Measurements from ENCODE around the gene ST13. TPM values are rescaled to one million over a fixed set of nuclear protein-coding genes. Genes with fewer than 3 reads are reported as not detected.
"Not testable (repeated sequence)": the region's sequence is repeated elsewhere in the genome, so short reads cannot be mapped to it uniquely, and the experiment has no call there.

The ST13 gene
- total RNA-seq, 1 donor: 231 TPM

- no peak overlapping the region for H3K27ac ChIP-seq (ENCODE audit: low read depth, low read length)
- H4K20me1 ChIP-seq (ENCODE audit: insufficient read depth, low read length): no peaks in the 10 kb centered on the region
- H3K27me3 ChIP-seq (ENCODE audit: insufficient read depth, low read length): no peaks in the 10 kb centered on the region
- no peaks in the 10 kb centered on the region for H3K4me1 ChIP-seq (ENCODE audit: insufficient read depth, low read length)
- H3K79me2 ChIP-seq (ENCODE audit: insufficient read depth, low read length): peaks cover 4% of the 10 kb centered on the region
- no peak for TF ChIP-seq CTCF (IDR thresholded peaks at IDR 0.05; ENCODE audit: extremely low read depth, low read depth, low read length)
- no peak overlapping the region for H2AFZ ChIP-seq (ENCODE audit: low read length)
- H3K9me3 ChIP-seq (ENCODE audit: low read depth, low read length): no peaks in the 10 kb centered on the region
- no peak overlapping the region for H3K4me3 ChIP-seq (ENCODE audit: insufficient read depth, low read length)
- H3K36me3 ChIP-seq (ENCODE audit: insufficient read depth, low read length): peaks cover 60% of the 10 kb centered on the region
- no peak for DNase-seq (ENCODE audit: insufficient read length, low spot score, missing footprints)
- no peak overlapping the region for H3K4me2 ChIP-seq (ENCODE audit: insufficient read depth, low read length)
These were observed 29.3 kb downstream of the ST13 start for GRCh38 chr22:40826984-40827741.

- H3K4me3 ChIP-seq (ENCODE audit: insufficient read depth, low read length); H4K20me1 ChIP-seq (ENCODE audit: insufficient read depth, low read length); DNase-seq (ENCODE audit: insufficient read length, low spot score, missing footprints); H3K4me1 ChIP-seq (ENCODE audit: insufficient read depth, low read length); H3K9me3 ChIP-seq (ENCODE audit: low read depth, low read length); H2AFZ ChIP-seq (ENCODE audit: low read length); H3K27me3 ChIP-seq (ENCODE audit: insufficient read depth, low read length); H3K79me2 ChIP-seq (ENCODE audit: insufficient read depth, low read length); H3K27ac ChIP-seq (ENCODE audit: low read depth, low read length); H3K4me2 ChIP-seq (ENCODE audit: insufficient read depth, low read length): not testable (repeated sequence)
- peaks cover 53% of the 10 kb centered on the region for H3K36me3 ChIP-seq (ENCODE audit: insufficient read depth, low read length)
These were observed 30.1 kb downstream of the ST13 start for GRCh38 chr22:40826292-40826691.

DNA sequence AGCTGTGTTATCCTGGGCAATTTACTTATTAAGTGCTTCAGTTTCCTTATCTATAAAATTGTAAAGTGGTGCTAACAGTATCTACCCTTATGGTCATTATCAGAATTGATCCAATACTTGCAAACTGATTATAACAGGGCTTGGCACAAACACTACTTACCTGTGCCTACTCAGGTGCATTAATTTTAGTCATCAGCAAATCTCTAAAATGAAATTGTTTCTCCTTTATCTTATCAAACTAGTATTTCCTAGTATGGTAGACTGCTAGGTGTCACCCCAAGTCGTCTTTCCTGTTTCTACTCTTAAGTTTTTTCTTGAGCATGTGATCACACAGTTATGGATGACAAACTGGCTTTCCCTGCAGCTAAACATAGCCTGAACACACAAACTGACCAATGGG is 33.0 kb downstream of the ST13 start:
- TF ChIP-seq CTCF (IDR thresholded peaks at IDR 0.05; ENCODE audit: extremely low read depth, low read depth, low read length): no peak
- Histone ChIP-seq H3K27ac (ENCODE audit: low read depth, low read length) (no peak overlapping the region), H2AFZ (ENCODE audit: low read length) (no peak overlapping the region), H3K4me2 (ENCODE audit: insufficient read depth, low read length) (no peak overlapping the region), H3K4me3 (ENCODE audit: insufficient read depth, low read length) (no peak overlapping the region), H4K20me1 (ENCODE audit: insufficient read depth, low read length) (no peaks in the 10 kb centered on the region), H3K79me2 (ENCODE audit: insufficient read depth, low read length) (peaks cover 7% of the 10 kb centered on the region), H3K36me3 (ENCODE audit: insufficient read depth, low read length) (peaks cover 25% of the 10 kb centered on the region), H3K4me1 (ENCODE audit: insufficient read depth, low read length) (peaks cover 9% of the 10 kb centered on the region), H3K27me3 (ENCODE audit: insufficient read depth, low read length) (no peaks in the 10 kb centered on the region), H3K9me3 (ENCODE audit: low read depth, low read length) (no peaks in the 10 kb centered on the region)
- DNase-seq (ENCODE audit: insufficient read length, low spot score, missing footprints): peak; percentile 36

DNA sequence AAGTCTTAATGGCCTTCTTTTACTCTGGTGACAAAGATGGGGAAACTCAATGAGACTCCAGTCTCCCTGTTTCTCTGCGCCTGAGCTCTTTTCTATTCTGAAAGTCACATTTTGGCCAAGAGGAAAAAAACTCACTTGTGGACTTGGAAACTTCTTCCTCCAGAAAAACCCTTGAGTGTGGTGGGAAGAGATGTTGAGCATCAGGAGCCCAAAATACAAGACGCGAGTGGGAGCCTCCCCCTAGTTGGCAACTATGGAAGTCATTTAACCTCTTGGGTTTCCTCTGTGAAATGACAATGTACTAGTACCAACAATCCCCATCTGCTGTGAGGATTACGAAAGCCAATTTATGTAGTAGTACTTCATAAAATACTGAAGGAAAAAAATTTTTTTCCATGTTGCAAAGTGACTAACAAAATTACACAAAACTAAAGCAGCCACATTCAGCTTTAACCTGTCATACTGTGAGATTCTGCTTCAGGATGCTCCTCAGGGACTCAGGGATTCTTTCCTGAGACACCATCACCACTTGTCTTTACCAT is 36.8 kb downstream of the ST13 start:
- peaks cover 19% of the 10 kb centered on the region for H3K4me1 ChIP-seq (ENCODE audit: insufficient read depth, low read length)
- H3K9me3 ChIP-seq (ENCODE audit: low read depth, low read length): no peaks in the 10 kb centered on the region
- H3K4me3 ChIP-seq (ENCODE audit: insufficient read depth, low read length): peak overlapping the region; percentile 100
- peak overlapping the region; percentile 83 for H2AFZ ChIP-seq (ENCODE audit: low read length)
- peaks cover 5% of the 10 kb centered on the region for H4K20me1 ChIP-seq (ENCODE audit: insufficient read depth, low read length)
- no peak for TF ChIP-seq CTCF (IDR thresholded peaks at IDR 0.05; ENCODE audit: extremely low read depth, low read depth, low read length)
- peaks cover 13% of the 10 kb centered on the region for H3K36me3 ChIP-seq (ENCODE audit: insufficient read depth, low read length)
- H3K27me3 ChIP-seq (ENCODE audit: insufficient read depth, low read length): no peaks in the 10 kb centered on the region
- H3K79me2 ChIP-seq (ENCODE audit: insufficient read depth, low read length): peaks cover 41% of the 10 kb centered on the region
- peak; percentile 61 for DNase-seq (ENCODE audit: insufficient read length, low spot score, missing footprints)
- peak overlapping the region; percentile 68 for H3K27ac ChIP-seq (ENCODE audit: low read depth, low read length)
- peak overlapping the region; percentile 96 for H3K4me2 ChIP-seq (ENCODE audit: insufficient read depth, low read length)
